Left ventricle myocardium superior (tissue), 1 donor: Measurements from ENCODE around the gene TVP23B. TPM values are rescaled to one million over a fixed set of nuclear protein-coding genes. Genes with fewer than 3 reads are reported as not detected.
"Not testable (repeated sequence)": the region's sequence is repeated elsewhere in the genome, so short reads cannot be mapped to it uniquely, and the experiment has no call there.

Source experiments
- ATAC-seq: fragments of 200-7000 bp; cut with Tn5 transposase; one replicate; pipeline ENCODE4 v1.9.1; 2020; ENCODE audit warnings: mild to moderate bottlenecking, moderate library complexity
- DNase-seq: peaks from one replicate; pipeline ENCODE4 v3.0.0-alpha.2; 2020
- intact Hi-C: fragments of 100-400 bp; cut with micrococcal nuclease; formaldehyde crosslinking; loops from one replicate; pipeline ENCODE4 v1.11.0; 2022
- total RNA-seq: library from RNA; stranded (reverse); fragmentation: NEBNext Ultra II Directional; extraction: Animal tissue kit (Norgen Biotek cat#: 25700); gene quantifications from one replicate; pipeline ENCODE4 v1.2.1, GENCODE V29; 2021
- donor health status: DM: no; HTN: yes; CAD: no; lungs with severe emphysema.

Gene TVP23B
- total RNA-seq, 1 donor from 2014 or later: 22.5 TPM

DNA sequence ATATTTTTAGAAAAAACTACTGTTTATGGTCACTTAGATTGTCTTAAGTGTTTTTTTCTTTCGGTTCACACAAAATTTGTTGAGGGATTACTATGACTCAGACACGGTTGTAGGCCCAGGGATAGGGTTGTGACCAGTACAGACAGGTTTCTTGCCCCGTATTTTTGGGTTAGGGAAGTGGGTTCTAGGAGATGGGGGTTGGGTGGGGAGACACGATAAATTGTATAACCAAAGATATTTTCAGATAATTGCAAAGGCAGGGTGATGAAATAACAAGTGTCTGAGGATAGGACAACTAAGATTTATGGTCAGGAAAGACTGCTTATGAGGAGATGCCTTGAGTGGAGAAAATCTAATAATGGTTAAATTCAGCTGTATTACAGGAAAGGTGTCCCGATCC lies 822 bp downstream of the TVP23B start:
- DNase-seq, intact Hi-C loops, ATAC-seq: not testable (repeated sequence)

DNA sequence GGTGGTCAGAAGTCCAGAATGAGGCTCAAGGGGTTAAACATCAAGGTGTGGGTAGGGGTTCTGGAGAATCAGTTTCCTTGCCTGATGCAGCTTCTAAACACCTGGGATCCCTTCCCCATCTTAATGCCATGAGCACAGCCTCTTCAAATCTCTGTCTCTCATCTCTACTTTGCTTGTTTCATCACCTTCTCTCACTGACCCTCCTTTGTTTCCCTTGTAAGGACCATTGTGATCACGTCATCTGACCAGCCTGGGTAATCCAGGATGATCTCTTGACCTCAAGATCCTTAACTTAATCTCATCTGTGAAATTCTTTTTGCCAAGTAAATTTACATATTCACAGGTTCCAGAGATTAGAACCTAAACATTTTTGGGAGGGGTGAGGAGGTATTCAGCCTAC lies 5.0 kb downstream of the TVP23B start:
- ATAC-seq, DNase-seq, intact Hi-C loops: not testable (repeated sequence)

DNA sequence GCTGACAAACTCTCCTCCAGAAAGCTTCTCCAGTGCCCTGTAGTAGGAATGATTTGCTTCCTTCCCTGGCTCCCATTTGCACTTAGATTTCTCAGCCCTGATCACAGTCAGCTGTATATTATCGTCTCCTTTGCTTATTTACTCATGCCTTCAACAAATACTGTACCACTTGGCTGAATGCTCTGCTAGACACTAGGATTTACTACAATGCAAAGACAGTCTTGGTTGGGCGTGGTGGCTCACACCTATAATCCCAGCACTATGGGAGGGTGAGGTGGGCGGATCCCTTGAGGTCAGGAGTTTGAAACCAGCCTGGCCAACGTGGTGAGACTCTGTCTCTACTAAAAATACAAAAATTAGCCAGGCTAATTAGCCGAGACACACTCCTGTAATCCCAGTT lies 5.9 kb downstream of the TVP23B start:
- DNase-seq, ATAC-seq, intact Hi-C loops: not testable (repeated sequence)

DNA sequence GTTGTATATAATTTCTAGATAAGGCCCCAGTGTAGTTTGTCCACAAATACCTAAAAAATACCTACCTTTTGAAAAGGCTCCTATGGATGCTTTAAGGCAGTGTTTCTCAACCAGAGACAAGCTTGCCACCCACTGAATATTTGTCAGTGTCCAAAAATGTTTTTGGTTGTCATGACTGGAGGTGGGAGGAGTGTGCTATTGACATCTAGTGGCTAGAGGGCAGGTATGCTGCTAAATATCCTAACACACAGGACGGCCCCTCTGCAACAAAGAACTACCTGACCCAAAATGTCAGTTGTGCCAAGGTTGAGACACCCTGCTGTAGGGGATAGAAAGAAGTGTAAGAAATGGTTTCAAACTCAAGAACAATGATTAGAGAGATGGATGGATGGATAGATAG lies 10.4 kb downstream of the TVP23B start:
- DNase-seq, intact Hi-C loops: not testable (repeated sequence)
- ATAC-seq: peak; percentile 30

DNA sequence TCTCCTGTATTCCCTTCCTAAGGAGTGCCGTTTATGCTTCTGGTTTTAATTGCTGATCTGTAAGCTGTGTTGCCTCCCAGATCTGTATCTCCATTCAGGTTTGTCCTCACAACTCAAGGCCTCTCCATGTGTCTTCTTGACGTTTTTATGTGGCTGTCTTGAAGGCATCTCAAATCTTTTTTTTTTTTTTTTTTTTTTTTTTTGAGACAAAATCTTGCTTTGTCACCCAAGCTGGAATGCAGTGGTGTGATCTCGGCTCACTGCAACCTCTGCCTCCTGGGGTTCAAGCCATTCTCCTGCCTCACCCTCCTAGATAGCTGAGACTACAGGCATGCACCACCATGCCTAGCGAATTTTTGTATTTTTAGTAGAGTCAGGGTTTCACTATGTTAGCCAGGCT lies 13.9 kb downstream of the TVP23B start:
- DNase-seq, intact Hi-C loops, ATAC-seq: not testable (repeated sequence)

DNA sequence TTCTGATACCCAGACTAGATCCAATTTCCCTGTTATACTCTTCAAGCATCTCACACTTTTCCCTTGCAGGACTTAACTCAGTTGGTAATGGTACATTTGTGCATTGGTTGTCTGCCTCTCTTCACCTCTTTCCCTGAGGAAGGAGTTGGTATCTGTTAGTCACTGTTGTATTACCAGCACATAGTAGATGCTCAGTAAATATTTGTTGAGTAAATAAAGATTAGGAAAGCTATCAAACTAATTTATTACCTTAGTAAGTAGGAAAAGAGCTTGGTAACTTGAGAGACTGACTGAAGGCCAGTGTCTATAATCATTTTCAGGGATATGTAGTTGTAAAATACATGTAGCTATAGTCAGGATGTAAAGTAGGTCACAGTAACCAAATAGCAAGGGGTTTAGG lies 15.9 kb downstream of the TVP23B start:
- ATAC-seq, intact Hi-C loops, DNase-seq: not testable (repeated sequence)

DNA sequence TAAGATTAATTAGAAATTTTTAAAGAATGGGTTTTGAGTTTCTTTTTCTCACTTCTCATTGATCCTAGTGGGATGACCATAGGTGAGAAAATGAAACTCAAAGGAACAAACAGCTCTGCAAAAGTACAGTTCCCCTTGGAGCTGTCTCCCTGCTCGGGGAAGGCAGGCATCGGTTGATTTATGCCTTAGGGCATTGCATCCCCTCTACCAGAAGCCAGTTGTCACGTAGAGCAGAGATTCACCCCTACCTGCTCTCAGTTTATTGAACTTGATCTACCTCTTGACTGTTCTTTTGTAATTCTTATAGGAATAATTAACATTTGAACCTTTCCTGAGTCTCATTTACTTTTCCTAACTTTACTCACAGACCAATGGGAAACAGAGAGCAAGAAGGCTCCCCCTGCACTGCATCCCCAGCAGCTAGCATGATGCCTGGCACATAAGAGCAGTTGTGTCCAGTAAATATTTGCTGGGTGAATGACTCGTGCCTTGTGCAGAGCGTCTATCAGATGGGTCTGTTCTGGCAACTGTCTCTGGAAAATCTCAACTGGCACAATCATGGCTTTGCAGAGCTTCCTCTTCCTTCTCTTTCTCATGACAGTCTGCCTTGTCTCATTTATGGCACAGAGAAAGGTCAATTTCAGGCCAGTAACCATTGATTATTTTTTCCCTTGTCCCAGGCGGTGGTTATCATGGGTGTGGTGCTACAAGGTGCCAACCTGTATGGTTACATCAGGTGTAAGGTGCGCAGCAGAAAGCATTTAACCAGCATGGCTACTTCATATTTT lies 22.7 kb downstream of the TVP23B start:
- ATAC-seq: peak; percentile 87
- DNase-seq, intact Hi-C loops: not testable (repeated sequence)

DNA sequence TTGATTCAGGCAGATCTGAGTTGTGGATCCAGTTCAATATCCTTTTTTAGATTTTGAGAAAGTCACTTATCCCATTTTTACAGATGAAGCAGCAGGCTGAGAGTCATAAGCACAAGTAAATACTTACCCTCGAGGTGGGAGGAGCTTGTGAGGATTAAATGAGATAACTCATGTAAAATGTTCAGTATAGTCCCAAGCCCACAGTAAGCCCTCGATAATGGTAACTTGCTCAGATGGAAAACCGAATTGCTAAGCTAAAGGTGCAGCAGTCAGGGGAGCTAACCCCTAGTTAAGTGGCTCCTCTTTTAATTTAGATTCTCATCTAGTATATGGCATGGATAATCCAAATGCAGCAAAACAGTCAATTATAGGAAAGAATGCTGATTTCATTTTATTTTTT lies 34.9 kb downstream of the TVP23B start:
- intact Hi-C loops, DNase-seq, ATAC-seq: not testable (repeated sequence)

DNA sequence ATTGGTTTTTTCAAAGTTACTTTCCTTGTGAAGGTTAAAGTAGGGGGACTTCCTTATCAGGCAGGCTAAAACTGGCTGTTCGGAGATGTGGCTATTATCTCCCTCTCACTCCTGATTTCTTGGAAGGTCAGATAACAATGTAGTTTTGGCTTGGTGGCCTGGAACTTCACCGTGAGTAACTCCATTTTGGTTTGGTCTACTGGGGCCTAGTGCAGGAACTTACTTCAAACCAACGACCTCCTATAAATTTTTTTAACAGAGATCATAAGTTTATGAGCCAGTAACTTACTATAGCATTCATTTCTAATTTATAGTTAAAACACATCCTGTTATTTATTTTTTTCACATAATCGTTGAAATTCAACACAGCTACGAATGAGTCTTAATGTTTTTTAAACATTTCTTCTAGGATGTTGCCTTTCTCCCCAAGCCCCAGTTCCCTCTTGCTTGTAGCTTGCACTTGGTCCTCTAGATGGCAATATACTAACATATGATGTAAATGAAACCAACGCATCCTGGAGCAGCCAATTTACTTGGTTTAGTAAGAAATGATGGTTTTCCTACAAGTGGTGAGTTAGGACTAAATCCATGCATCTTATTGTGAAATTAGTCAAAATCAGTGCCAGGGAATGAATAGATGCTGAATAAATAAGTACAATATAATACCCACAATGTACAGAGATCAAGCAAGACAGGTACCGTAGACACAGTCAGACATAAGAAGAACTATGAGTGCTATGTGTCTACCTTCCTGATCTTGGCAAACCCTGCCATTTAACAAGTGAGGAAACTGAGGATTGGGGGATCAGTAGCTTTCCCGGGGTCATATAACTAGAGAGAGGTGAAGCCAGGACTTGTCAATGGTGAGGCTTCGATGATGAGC lies 35.7 kb downstream of the TVP23B start:
- peak; percentile 68 for ATAC-seq
- intact Hi-C loops, DNase-seq: not testable (repeated sequence)

DNA sequence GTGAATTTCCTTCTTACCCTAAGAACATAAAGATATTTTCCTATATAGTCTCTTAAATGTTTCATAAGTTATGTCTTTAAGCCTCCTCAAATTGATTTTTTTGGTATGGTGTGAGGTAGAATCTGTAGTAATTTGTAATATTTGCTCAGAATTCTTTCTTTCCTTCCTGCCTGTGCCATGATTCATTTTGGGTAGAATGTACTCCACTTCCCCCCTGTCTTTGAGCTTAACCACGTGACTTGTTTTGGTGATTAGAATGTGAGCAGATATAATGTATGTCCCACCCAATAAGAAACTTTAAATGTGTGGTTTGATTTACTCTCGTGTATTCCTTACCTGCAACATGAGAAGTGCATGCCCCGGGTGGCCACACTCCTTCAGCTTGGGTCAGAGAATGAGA lies 40.4 kb downstream of the TVP23B start:
- ATAC-seq, intact Hi-C loops, DNase-seq: not testable (repeated sequence)

DNA sequence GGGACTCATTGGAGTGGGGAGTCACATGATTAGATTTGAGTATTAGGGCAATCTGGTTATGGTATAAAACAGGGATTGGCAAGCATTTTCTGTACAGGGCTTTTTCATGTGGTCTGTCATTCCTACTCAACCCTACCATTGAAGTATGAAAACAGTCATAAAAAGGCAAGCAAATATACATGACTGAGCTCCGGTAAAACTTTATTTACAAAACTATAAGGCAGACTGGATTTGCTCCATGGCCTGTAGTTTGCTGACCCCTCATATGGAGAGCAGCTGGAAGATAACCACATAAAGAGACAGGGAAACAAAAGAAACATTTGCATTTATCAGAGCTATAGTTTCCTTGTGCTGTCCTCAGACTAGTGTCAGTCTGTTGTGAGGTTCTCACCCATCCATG lies 46.6 kb downstream of the TVP23B start:
- intact Hi-C loops, DNase-seq, ATAC-seq: not testable (repeated sequence)

DNA sequence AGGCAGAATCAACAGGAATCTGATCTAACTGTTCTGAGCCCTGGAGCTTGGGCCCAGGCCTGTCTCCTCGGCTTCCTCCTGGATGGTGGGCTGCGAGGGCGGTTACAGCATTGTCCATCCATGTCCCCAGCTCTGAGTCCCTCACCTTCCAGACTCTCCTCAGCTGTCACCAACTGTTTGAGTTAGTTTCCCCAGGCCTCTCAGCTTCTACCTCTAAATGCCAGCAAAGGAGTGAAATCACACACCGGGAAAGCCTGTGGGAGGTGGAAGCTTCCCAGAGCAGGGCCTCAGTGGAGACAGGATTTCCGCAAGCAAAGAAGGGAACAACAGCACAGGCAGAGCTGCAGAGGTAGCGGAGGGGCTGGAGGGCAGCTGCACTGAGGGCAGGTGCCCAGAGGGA lies 67.5 kb downstream of the TVP23B start:
- ATAC-seq: no peak
- DNase-seq: no peak
- intact Hi-C loops: no loop called here

DNA sequence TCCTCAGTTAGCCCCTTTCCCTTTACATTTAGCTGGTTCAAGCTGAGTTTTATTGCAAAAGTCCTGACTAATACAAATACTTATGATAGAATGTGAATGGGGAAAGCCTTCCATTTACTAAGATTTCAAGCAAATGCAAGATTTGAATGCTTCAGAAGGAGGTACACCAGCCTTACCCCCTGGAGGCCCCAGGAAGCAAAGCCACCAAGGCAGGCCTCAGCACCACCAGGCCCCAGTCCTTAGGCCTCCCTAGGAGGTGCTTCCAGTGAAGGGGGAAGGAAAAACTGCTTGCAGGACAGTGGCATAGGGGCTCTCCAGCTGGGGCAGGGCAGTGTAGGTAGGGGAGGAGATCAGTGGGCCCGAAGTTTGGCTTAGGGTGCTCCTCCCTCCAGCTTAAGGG lies 69.7 kb downstream of the TVP23B start:
- DNase-seq (no peak), ATAC-seq (no peak)
- intact Hi-C loops: no loop called here

DNA sequence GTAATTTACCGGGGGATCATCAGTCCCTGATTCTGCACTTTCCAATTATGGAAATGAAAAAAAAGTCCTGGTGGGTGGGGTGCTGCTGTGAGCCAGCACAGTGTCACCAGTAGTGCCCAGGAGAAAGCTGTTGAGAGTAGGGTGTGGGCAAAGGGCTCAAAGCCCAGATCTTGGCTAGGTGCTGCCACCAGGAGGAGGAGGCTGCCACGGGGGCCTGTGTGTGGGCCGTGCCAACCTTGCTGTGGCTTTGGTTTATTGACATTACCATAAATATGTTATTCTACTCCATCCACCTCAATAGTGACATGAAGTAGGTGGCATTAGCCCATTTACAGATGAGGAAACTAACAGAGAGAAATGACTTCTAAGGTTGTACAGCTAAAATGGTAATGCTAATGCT lies 70.2 kb downstream of the TVP23B start:
- DNase-seq: no peak
- ATAC-seq: no peak
- intact Hi-C loops: no loop called here

DNA sequence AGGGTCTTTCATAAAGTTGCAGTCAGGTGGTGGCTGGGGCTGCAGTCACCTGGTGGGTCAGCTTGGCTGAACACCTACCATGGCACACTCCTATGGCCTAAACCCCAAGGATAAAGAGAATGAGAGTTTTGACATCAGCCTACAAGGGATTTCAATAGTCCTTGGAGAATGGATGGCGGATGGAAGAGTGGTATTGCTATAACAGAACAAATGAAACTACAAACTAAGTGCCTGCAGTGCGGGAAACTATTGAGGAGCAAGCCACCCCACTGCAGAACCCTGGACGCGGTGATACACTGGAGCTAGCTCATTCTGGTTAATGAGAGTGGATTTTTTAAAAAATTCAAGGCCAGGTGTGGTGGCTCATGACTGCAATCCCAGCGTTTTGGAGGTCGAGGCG lies 74.0 kb downstream of the TVP23B start:
- DNase-seq: no peak
- no peak for ATAC-seq
- intact Hi-C loops: no loop called here

DNA sequence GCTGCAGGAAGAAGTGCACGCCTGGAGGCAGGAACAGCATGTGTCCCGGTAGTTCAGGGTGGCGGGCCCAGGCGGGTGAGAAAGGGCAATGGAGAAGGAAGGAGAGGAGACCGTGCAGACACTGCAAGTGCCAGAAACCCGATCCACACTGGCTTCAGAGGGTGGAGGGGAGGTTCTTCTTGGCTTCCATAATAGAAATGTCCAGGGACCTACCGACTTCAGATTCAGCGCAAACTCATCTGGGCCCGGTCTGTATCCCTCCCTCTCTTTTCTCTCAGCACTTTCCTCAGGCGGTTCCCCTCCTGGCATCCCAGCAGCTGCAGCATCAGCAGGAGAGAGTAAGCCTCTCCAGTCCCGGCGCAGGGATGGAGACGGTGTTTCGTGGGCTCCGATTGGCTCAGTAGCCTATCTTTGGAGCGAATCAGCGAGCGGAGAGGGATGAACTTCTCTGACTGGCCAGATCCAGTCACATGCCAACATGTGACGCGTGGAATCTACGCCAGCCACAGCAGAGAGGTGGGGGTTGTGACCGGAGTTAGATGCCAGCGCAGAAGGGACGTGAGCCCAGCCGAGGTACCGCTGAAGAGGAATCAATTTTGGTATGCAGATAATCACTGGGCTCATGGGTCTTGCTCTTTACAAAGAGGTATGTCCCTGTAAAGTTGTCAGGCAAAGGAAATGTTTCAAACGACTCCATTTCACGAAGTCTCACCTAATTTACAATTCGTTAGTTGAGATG lies 75.0 kb downstream of the TVP23B start:
- peak; percentile 91 for DNase-seq
- ATAC-seq: peak; percentile 88
- intact Hi-C loops: no loop called here
